DND-41 (cell line): Measurements from ENCODE around the gene LHFPL2.

Source experiments
- ATAC-seq: fragments of 200-7000 bp; cut with Tn5 transposase; 3 replicates; pipeline ENCODE4 v1.9.1; 2021; ENCODE audit warnings: low read depth; ENCODE audit not compliant: insufficient read depth
- DNase-seq: peaks from one replicate; pipeline ENCODE4 v3.0.0-alpha.2; 2020
- H2AFZ ChIP-seq: 2 replicates; pipeline ENCODE4 v1.6.0; 2012; ENCODE audit warnings: low read depth, low read length
- H3K27ac ChIP-seq: 2 replicates; pipeline ENCODE4 v1.5.1; 2012; ENCODE audit warnings: low read length, inconsistent platforms
- H3K27me3 ChIP-seq: fragments of 200-600 bp; sonication (generic); 2 replicates; pipeline ENCODE4 v1.6.0; 2012; ENCODE audit warnings: low read length, mild to moderate bottlenecking, inconsistent platforms; ENCODE audit not compliant: insufficient read depth, poor library complexity
- H3K36me3 ChIP-seq: 2 replicates; pipeline ENCODE4 v1.5.1; 2012; ENCODE audit warnings: low read length, inconsistent platforms; ENCODE audit not compliant: insufficient read depth
- H3K4me1 ChIP-seq: 2 replicates; pipeline ENCODE4 v1.5.1; 2012; ENCODE audit warnings: mild to moderate bottlenecking, low read length; ENCODE audit not compliant: insufficient read depth
- H3K4me2 ChIP-seq: 2 replicates; pipeline ENCODE4 v1.6.0; 2012; ENCODE audit warnings: mild to moderate bottlenecking, moderate library complexity, low read length, inconsistent platforms; ENCODE audit not compliant: insufficient read depth
- H3K4me3 ChIP-seq, 2 experiments: fragments of 200-600 bp in 1 of 2; shearing (Covaris generic) in 1 of 2; 2 replicates each; pipeline ENCODE4 v1.5.1; 2012 to 2016; ENCODE audit warnings: inconsistent platforms in 2 of 2, low read length in 2 of 2, mild to moderate bottlenecking in 2 of 2, low read depth in 1 of 2, moderate library complexity in 1 of 2
- H3K79me2 ChIP-seq: 2 replicates; pipeline ENCODE4 v1.6.0; 2012; ENCODE audit warnings: low read length, inconsistent platforms; ENCODE audit not compliant: insufficient read depth
- H3K9ac ChIP-seq: 2 replicates; pipeline ENCODE4 v1.6.0; 2012; ENCODE audit warnings: low read depth, mild to moderate bottlenecking, inconsistent platforms, low read length, moderate library complexity
- H3K9me3 ChIP-seq: 2 replicates; pipeline ENCODE4 v1.5.1; 2012; ENCODE audit warnings: low read length, moderate library complexity, mild to moderate bottlenecking, inconsistent platforms; ENCODE audit not compliant: insufficient read depth, severe bottlenecking
- H4K20me1 ChIP-seq: 2 replicates; pipeline ENCODE4 v1.6.0; 2012; ENCODE audit warnings: low read length; ENCODE audit not compliant: insufficient read depth
- EZH2 ChIP-seq: IDR thresholded peaks from 3 replicates; pipeline ENCODE4 v1.6.1; 2012; ENCODE audit warnings: borderline replicate concordance, low read depth, mild to moderate bottlenecking, moderate library complexity, low read length, inconsistent platforms; ENCODE audit not compliant: severe bottlenecking
- TF ChIP-seq, protein P1 (sequence below): IDR thresholded peaks from 2 replicates; pipeline ENCODE4 v1.5.1; 2012; ENCODE audit warnings: borderline replicate concordance, low read length, moderate library complexity, mild to moderate bottlenecking; ENCODE audit not compliant: poor library complexity, severe bottlenecking; ENCODE audit errors: extremely low read depth

LHFPL2 gene

DNA sequence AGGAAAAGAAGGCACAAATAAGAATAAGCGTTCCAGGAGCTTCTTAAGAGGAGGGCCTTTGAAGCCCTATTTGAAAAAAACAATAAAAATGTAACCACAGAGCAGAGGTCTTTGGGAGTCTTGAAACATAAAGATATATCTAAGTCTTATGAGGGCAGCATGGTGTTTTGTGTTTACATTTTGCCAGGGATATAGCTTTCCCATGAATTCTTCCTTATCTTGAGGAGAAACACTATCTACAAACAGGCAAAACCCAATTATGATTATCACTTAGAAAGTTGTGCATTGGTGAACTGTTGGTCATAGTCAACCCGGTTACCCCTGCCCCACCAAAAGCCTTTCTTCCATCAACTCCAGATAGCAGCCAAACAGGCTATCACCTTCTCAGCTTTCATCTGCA is 23.6 kb upstream of the LHFPL2 start:
- no peaks in the 10 kb centered on the region for H3K9me3 ChIP-seq
- no peaks in the 10 kb centered on the region for H4K20me1 ChIP-seq
- no peak overlapping the region for H3K4me3 ChIP-seq
- H3K4me1 ChIP-seq = no peaks in the 10 kb centered on the region
- H3K4me2 ChIP-seq = no peak overlapping the region
- no peaks in the 10 kb centered on the region for H3K36me3 ChIP-seq
- no peak overlapping the region for H3K9ac ChIP-seq
- H2AFZ ChIP-seq = no peak overlapping the region
- no peak for ATAC-seq
- TF ChIP-seq, protein P1, sequence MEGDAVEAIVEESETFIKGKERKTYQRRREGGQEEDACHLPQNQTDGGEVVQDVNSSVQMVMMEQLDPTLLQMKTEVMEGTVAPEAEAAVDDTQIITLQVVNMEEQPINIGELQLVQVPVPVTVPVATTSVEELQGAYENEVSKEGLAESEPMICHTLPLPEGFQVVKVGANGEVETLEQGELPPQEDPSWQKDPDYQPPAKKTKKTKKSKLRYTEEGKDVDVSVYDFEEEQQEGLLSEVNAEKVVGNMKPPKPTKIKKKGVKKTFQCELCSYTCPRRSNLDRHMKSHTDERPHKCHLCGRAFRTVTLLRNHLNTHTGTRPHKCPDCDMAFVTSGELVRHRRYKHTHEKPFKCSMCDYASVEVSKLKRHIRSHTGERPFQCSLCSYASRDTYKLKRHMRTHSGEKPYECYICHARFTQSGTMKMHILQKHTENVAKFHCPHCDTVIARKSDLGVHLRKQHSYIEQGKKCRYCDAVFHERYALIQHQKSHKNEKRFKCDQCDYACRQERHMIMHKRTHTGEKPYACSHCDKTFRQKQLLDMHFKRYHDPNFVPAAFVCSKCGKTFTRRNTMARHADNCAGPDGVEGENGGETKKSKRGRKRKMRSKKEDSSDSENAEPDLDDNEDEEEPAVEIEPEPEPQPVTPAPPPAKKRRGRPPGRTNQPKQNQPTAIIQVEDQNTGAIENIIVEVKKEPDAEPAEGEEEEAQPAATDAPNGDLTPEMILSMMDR = no peak
- no peak for TF ChIP-seq EZH2
- no peak overlapping the region for H3K27ac ChIP-seq
- no peak for DNase-seq
- H3K79me2 ChIP-seq = no peaks in the 10 kb centered on the region
- no peaks in the 10 kb centered on the region for H3K27me3 ChIP-seq

DNA sequence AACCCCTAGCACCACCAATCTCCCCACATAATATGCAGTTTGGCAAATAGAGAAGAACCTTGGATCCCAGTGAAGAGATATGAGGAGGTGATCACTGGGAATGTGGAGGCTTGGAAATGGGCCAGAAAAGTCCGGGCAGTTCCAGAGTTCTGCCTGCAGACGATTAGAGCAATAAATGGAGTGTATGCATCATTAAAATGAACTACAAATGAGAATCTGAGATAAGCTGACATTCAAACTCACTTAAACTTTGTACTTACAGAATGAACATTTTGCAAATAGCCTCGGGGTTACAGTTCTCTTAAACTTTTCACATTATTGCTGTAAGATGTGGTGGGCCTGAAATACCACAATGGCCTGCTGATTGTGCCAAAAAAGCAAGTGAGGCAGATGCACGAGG is 23.0 kb upstream of the LHFPL2 start:
- H3K27me3 ChIP-seq = no peaks in the 10 kb centered on the region
- H3K9ac ChIP-seq = no peak overlapping the region
- TF ChIP-seq, protein P1 = no peak
- TF ChIP-seq EZH2 = no peak
- no peaks in the 10 kb centered on the region for H3K79me2 ChIP-seq
- ATAC-seq = no peak
- no peak overlapping the region for H3K4me2 ChIP-seq
- H4K20me1 ChIP-seq = no peaks in the 10 kb centered on the region
- H3K27ac ChIP-seq = no peak overlapping the region
- no peaks in the 10 kb centered on the region for H3K9me3 ChIP-seq
- H3K36me3 ChIP-seq = no peaks in the 10 kb centered on the region
- no peak for DNase-seq
- H3K4me3 ChIP-seq = no peak overlapping the region
- H2AFZ ChIP-seq = no peak overlapping the region
- no peaks in the 10 kb centered on the region for H3K4me1 ChIP-seq

DNA sequence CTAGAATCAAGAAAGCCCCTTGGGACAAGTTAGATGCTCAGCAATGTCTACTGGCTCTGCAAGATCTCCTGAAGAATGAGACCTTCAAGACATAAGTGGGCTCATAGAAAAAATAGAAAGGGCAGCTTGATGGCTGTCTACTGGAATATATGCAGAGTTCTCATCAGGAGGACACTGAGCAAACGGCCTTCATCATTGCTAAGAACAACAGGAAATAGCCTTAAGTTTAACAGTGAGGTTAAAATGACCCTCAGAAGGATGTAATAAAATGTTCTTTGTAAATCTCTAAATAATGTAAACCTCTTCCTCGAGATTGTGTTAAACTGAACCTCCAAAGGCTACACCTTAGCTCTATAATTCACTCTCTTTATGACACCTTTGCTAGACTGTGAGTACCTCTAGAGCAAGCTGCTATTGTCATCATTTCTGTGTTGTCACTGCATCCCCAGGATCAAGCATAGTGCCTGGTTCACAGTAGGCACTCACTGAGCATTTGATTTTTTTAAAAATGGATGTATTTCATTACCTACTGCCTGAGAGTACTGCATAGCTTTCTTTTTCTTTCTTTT is 22.2 kb upstream of the LHFPL2 start:
- Histone ChIP-seq H3K27me3 (no peaks in the 10 kb centered on the region), H3K79me2 (no peaks in the 10 kb centered on the region), H3K4me1 (no peaks in the 10 kb centered on the region), H3K9me3 (no peaks in the 10 kb centered on the region), H3K9ac (no peak overlapping the region), H2AFZ (no peak overlapping the region), H3K4me2 (no peak overlapping the region), H4K20me1 (no peaks in the 10 kb centered on the region), H3K4me3 (no peak overlapping the region), H3K27ac (no peak overlapping the region), H3K36me3 (no peaks in the 10 kb centered on the region)
- TF ChIP-seq, protein P1 = no peak
- TF ChIP-seq EZH2 = no peak
- DNase-seq = no peak
- ATAC-seq = no peak

DNA sequence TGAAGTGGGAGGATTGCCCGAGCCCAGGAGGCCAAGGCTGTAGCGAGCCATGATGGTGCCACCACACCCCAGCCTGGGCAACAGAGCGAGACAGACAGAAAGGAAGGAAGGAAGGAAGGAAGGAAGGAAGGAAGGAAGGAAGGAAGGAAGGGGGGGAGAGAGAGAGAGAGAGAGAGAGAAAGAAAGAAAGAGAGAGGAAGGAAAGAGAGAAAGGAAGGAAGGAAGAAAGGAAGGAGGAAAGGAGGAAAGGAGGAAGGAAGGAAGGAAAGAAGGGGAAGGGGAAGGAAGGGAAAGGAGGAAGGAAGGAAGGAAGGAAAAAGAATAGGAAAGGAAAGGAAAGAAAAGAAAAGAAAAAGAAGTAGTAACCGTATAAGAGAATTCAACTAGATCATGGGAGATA is 20.8 kb upstream of the LHFPL2 start:
- H3K79me2 ChIP-seq = no peaks in the 10 kb centered on the region
- H3K4me2 ChIP-seq = no peak overlapping the region
- H3K27ac ChIP-seq = no peak overlapping the region
- no peaks in the 10 kb centered on the region for H3K4me1 ChIP-seq
- no peak overlapping the region for H3K9ac ChIP-seq
- DNase-seq = no peak
- H2AFZ ChIP-seq = no peak overlapping the region
- no peaks in the 10 kb centered on the region for H4K20me1 ChIP-seq
- no peak overlapping the region for H3K4me3 ChIP-seq
- no peaks in the 10 kb centered on the region for H3K36me3 ChIP-seq
- no peak for TF ChIP-seq EZH2
- TF ChIP-seq, protein P1 = no peak
- no peaks in the 10 kb centered on the region for H3K27me3 ChIP-seq
- H3K9me3 ChIP-seq = no peaks in the 10 kb centered on the region
- no peak for ATAC-seq
